GM20431 (cell line): ENCODE results near the gene BAG5.

Experiments used
- in situ Hi-C: fragments of 300-500 bp; cut with MseI, MboI; formaldehyde crosslinking; loops from one replicate; pipeline ENCODE4 v1.15.0; 2020; ENCODE audit warnings: low sequenced_read_pairs; ENCODE audit not compliant: unreplicated experiment

The BAG5 gene

GRCh38 chr14:103568952-103569351 is 6.5 kb upstream of the BAG5 start:
- in situ Hi-C loops = no loop called here

- in situ Hi-C loops = no loop called here
Measured at GRCh38 chr14:103563844-103564505, 1.5 kb upstream of the BAG5 start.

GRCh38 chr14:103563226-103563620 is 766 bp upstream of the BAG5 start:
- in situ Hi-C loops = no loop called here

DNA sequence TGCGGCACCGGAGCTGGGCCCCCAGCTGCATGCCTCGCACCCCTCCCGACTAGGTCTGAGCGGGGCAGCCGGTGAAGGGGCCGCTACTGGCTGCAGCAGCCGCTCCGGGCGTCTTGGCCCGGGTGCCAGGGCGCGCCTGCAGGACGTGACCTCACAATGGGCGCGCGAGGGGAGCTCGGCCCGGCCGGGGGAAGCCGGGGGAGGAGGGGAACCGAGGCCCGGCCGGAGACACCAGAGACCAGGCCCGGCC is 353 bp downstream of the BAG5 start:
- in situ Hi-C loops = no loop called here

GRCh38 chr14:103561381-103562178 is 877 bp downstream of the BAG5 start:
- in situ Hi-C loops = no loop called here

- in situ Hi-C loops = no loop called here
Measured at GRCh38 chr14:103560691-103561090, 1.8 kb downstream of the BAG5 start.

DNA sequence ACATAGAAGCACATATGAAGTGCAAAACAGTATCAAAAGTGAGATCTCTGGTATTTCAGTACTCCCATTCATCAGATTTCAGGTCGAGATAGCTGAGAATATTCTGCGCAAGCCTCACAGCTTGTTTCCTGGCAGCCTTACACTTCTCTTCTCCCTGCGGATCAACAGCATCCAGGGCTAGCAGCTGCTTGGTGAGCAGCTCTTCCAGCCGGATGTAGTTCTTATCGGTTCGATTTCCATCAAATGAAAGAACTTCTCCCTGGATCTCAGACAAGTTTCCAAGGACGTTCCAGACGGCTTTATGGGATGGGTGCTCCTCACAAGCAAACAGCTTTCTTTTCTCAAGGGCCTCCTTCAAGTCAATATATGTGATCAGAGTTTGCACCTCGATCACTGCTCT is 2.7 kb downstream of the BAG5 start:
- in situ Hi-C loops = no loop called here

- in situ Hi-C loops = no loop called here
Measured at GRCh38 chr14:103558071-103558882, 4.2 kb downstream of the BAG5 start.

GRCh38 chr14:103556946-103557758 is 5.3 kb downstream of the BAG5 start:
- in situ Hi-C loops = no loop called here

- in situ Hi-C loops = no loop called here
Measured at GRCh38 chr14:103555559-103556337, 6.7 kb downstream of the BAG5 start.

DNA sequence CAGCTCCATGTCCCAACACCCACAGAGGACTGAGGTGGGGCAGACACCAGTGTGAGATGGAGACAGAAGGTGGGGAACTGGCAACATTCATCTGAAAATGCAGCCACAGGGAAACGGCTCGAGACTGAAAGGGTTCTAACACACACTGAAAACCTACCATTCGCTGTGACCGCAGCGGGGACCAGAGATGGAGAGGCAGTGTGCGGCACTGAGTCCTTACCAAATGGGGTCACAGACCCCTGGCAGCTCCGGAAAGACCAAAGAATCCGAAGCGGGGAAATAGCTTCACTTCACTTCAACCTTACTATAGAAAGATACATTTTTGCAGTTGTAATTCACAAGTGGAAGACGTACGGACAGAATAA is 9.6 kb downstream of the BAG5 start:
- in situ Hi-C loops = no loop called here

GRCh38 chr14:103552011-103552845 is 10.2 kb downstream of the BAG5 start:
- in situ Hi-C loops = no loop called here

DNA sequence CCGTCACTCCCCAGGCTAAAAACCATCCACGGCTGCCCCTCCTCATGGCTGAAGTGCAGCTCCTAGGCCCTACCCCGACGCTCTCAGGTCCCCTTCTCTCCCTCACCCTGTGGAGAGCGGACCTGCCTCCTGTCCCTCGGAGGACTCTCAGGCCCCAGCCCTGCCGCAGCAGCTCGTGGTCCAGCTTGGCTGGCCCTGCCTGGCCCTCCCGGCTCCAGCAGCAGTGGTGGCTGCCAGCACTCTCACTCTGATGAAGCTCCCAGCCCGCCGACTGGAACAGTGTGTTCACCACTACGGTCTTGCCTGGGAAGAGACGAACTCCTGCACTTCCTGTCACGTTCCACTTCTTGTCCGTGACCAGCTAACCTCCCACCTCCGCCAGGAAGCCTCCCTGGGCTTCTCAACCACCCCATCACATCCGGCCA is 11.1 kb downstream of the BAG5 start:
- in situ Hi-C loops = no loop called here

- in situ Hi-C loops = no loop called here
Measured at GRCh38 chr14:103550451-103551337, 11.8 kb downstream of the BAG5 start.

- in situ Hi-C loops = no loop called here
Measured at GRCh38 chr14:103549361-103550311, 12.8 kb downstream of the BAG5 start.

DNA sequence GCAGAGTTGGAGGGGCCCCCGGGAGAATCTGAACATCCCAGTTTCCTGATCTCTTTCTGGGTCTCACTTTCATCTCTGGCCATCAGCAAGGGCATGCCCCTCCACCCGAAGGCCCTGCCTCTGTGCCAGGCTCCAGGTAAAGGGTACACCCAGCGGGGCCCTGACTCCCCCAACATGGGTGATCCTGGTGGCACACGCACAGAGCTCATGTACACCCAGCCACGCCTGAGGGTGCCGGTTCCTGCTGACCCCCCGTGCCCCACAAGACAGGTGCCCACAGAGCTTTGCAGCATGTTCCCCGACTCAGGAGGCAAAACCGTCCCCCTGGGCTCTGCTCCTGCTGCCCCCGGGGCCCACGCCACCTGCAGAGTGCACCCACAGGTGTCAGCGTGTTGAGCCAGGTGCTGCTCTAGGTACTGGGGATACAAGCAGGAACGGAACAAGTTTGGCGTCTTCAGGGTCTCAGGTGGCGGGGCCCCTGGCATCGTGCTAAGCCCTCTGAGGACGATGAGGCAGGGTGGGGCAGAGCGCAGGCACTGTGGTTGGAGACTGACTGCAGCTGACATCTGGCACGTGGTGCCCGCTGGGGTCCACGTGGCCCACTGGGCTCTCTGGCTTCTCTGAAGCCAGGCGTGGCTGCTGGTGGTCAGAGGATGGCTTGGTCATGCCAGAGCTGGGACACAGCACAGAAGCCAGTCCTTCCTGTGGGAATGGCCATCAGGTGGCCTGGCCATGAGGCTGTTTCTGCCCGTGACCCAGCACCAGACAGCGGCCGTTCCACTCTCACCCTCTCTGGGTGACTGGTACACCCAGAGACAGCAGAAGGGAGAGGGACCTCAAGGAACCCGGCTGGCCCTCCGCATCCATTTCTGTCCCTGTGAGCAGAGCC is 13.8 kb downstream of the BAG5 start:
- in situ Hi-C loops = no loop called here
